HFF-Myc (cell line): Measurements from ENCODE around the gene ORC3.
A peak's percentile ranks its signal among the peaks of the same experiment; 100 is the strongest.
"Not testable (repeated sequence)": the region's sequence is repeated elsewhere in the genome, so short reads cannot be mapped to it uniquely, and the experiment has no call there.

Experiments
- DNase-seq: peaks from one replicate; pipeline ENCODE4 v3.0.0-alpha.2; 2011; ENCODE audit warnings: low read depth; ENCODE audit errors: extremely low read depth
- H3K4me3 ChIP-seq: replicated peaks from 2 replicates; pipeline ENCODE4 v1.5.1; 2011; ENCODE audit warnings: low read depth, mild to moderate bottlenecking, control low read depth, low read length
- TF ChIP-seq, protein P1 (sequence below): IDR thresholded peaks from 2 replicates; pipeline ENCODE4 v1.5.1; 2012; ENCODE audit warnings: mild to moderate bottlenecking, low read depth, low read length, control low read depth; ENCODE audit errors: missing control alignments

ORC3 gene

DNA sequence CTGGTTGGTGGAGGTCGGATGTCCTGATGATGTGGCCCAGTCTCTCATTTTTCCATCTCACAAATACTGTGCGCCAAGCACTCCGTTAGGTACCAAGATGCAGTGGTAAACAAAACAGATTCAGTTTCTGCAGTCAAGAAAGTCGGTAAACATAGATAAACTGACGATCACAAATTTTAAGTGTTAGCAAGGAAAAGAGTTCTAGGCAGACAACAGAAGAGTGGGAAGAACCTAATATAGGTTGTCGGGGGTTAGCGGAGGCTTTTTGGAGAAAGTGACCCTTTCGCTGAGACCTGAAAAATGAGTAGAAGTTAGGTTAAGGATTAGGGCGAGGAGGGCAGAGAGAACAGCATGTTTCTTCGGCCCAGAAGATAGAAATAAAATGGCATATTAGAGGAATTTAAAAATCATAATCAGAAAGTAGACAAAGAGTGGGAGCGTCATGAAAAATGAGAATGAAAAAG is 514 bp downstream of the ORC3 start:
- peak overlapping the region; percentile 94 for H3K4me3 ChIP-seq
- no peak for DNase-seq
- TF ChIP-seq, protein P1, sequence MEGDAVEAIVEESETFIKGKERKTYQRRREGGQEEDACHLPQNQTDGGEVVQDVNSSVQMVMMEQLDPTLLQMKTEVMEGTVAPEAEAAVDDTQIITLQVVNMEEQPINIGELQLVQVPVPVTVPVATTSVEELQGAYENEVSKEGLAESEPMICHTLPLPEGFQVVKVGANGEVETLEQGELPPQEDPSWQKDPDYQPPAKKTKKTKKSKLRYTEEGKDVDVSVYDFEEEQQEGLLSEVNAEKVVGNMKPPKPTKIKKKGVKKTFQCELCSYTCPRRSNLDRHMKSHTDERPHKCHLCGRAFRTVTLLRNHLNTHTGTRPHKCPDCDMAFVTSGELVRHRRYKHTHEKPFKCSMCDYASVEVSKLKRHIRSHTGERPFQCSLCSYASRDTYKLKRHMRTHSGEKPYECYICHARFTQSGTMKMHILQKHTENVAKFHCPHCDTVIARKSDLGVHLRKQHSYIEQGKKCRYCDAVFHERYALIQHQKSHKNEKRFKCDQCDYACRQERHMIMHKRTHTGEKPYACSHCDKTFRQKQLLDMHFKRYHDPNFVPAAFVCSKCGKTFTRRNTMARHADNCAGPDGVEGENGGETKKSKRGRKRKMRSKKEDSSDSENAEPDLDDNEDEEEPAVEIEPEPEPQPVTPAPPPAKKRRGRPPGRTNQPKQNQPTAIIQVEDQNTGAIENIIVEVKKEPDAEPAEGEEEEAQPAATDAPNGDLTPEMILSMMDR, result no peak

DNA sequence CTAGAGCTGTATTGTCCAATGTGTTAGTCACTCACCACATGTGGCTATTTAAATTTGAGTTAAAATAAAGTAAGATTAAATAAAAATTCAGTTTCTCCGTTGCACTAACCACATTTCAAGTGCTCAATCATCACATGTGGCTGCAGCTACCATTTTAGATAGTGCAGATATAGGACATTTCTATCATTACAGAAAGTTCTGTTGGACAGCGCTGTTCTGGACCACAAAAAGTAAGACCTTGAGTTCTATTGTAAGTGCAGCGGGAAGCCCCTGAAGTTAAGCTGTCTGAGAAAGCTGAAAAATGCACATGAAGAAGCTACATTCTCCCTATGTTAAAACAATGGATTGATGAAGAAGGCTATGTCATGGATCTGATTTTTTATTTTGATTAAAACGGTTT is 1.1 kb downstream of the ORC3 start:
- peak overlapping the region; percentile 94 for H3K4me3 ChIP-seq
- DNase-seq, result no peak
- TF ChIP-seq, protein P1, result no peak

- no peak overlapping the region for H3K4me3 ChIP-seq
- TF ChIP-seq, protein P1, result no peak
- DNase-seq, result no peak
Observed at GRCh38 chr6:87600576-87600975, 10.6 kb downstream of the ORC3 start.

- H3K4me3 ChIP-seq, result no peak overlapping the region
- DNase-seq, result no peak
- TF ChIP-seq, protein P1, result no peak
Observed at GRCh38 chr6:87606199-87606598, 16.3 kb downstream of the ORC3 start.

GRCh38 chr6:87608802-87609201 is 18.9 kb downstream of the ORC3 start:
- DNase-seq, result no peak
- no peak overlapping the region for H3K4me3 ChIP-seq
- TF ChIP-seq, protein P1, result no peak

GRCh38 chr6:87613018-87613417 is 23.1 kb downstream of the ORC3 start:
- H3K4me3 ChIP-seq, DNase-seq: not testable (repeated sequence)

DNA sequence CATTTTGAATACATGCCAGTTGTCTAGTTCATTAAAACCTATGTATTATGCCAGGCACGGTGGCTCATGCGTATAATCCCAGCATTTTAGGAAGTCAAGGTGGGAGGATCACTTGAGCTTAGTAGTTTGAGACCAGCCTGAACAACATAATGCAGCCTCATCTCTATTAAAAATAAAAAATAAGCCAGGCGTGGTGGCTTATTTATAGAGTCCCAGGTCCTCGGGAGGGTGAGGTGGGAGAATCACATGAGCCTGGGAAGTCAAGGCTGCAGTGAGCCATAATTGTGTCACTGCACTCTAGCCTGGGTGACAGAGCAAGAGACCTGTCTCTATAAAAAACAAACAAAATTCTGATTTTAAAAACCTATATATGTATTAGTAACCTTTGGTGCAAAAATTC is 27.5 kb downstream of the ORC3 start:
- no peak overlapping the region for H3K4me3 ChIP-seq
- no peak for DNase-seq
- TF ChIP-seq, protein P1, result no peak

- DNase-seq, result no peak
- no peak overlapping the region for H3K4me3 ChIP-seq
- TF ChIP-seq, protein P1, result no peak
Observed at GRCh38 chr6:87618531-87618930, 28.6 kb downstream of the ORC3 start.
